Measurements from ENCODE around the gene CHCHD3.
"Not testable (repeated sequence)": the region's sequence is repeated elsewhere in the genome, so short reads cannot be mapped to it uniquely, and the experiment has no call there.

Gene CHCHD3

DNA sequence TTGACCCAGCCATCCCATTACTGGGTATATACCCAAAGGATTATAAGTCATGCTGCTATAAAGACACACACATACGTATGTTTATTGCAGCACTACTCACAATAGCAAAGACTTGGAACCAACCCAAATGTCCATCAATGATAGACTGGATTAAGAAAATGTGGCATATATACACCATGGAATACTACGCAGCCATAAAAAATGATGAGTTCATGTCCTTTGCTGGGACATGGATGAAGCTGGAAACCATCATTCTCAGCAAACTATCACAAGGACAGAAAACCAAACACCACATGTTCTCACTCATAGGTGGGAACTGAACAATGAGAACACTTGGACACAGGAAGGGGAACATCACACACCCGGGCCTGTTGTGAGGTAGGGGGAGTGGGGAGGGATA is 179.6 kb downstream of the CHCHD3 start:
- not testable (repeated sequence) for DNase-seq (ENCODE audit: low read depth in 2 of 2)

DNA sequence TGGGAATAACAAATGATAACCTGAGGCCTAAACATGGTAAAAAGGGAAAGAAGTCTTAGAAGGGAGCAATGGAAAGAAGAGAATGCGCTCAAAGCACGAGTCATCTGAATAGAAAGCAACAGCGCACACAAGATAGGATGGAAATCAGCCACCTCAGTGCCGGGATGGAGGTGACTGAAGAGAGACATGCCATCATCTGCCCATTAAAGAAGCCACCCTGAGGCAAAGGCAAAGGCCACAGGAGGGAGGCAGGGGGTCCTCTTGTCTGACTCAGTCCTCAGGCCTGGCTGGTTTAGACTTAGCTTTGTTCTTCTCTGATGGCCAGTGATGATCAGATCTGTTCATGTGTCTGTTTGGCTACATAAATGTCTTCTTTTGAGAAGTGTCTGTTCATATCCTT is 180.6 kb downstream of the CHCHD3 start:
- no peak for DNase-seq (ENCODE audit: low read depth in 2 of 2)

DNA sequence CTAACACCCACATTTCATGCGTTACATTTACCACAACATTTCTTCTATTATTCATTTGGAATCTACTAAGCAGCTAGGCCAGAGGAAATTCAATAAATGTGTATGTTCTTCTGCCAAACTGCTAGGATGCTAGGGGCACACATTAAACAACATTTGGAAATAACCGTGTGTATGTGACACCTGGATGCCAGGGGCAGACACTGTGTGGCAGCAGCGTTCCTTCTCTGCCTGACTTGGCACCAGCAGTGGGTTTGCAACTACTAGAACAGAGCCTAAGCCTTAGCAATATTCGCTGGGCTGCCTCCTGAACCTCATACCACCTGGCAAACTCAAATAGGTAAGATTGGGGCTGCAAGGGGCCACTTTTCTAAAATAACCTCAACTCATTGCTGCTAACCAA is 182.1 kb downstream of the CHCHD3 start:
- no peak for DNase-seq (ENCODE audit: low read depth in 2 of 2)

DNA sequence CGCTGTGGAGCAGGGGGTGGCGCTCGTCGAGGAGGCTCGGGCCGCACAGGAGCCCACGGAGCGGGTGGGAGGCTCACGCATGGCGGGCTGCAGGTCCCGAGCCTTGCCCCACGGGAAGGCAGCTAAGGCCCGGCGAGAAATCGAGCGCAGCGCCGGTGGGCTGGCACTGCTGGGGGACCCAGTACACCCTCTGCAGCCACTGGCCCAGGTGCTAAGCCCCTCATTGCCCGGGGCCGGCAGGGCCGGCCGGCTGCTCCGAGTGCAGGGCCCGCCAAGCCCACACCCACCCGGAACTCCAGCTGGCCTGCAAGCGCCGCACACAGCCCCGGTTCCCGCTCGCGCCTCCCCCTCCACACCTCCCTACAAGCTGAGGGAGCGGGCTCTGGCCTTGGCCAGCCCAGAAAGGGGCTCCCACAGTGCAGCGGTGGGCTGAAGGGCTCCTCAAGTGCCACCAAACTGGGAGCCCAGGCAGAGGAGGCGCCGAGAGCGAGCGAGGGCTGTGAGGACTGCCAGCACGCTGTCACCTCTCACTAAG is 183.2 kb downstream of the CHCHD3 start:
- DNase-seq (ENCODE audit: low read depth in 2 of 2) = not testable (repeated sequence)

DNA sequence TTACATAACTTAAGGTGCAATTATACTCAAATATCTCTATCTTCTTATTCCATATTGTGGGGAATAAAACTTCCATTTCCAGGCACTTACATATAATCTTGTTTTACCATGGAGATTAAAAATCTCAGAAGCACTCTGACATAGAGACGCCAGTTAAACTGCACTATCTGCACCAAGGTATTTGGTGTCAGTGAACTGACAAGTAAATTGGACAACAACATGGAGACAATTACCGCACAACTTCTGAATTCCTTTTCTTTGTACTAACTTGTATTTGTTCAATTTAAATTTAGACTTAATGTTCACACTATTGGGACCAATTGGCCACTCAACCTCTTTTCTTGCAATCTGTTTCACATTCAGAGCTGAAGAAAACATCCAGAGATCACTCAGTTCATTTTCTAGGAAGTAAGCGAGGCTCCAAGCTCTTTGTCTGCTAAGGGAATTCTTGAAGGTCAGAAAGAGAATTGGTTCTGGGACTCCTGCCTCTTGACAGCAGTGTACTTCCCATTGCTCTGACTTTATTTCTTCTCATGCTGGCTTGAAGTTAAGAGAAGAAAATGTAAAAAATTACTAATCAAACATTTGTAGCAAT is 184.7 kb downstream of the CHCHD3 start:
- no peak for DNase-seq (ENCODE audit: low read depth in 2 of 2)

DNA sequence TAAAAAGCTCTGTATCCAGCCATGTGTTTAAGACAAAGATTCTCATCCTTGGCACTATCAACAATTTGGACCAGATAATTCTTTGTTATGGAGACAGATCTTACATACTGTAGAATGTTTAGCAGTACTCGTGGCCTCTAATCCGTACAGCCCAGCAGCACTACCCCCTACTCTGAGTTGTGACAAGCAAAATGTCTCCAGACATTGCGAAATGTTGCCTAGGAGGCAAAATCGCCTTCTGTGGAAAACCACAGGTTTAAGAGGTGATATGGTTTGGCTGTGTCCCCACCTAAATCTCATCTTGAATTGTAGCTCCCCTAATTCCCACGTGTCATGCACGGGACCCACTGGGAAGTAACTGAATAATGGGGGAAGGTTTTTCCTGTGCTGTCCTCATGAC is 186.7 kb downstream of the CHCHD3 start:
- DNase-seq (ENCODE audit: low read depth in 2 of 2) = no peak

GRCh38 chr7:132893560-132893959 is 188.3 kb downstream of the CHCHD3 start:
- DNase-seq (ENCODE audit: low read depth in 2 of 2) = no peak

DNA sequence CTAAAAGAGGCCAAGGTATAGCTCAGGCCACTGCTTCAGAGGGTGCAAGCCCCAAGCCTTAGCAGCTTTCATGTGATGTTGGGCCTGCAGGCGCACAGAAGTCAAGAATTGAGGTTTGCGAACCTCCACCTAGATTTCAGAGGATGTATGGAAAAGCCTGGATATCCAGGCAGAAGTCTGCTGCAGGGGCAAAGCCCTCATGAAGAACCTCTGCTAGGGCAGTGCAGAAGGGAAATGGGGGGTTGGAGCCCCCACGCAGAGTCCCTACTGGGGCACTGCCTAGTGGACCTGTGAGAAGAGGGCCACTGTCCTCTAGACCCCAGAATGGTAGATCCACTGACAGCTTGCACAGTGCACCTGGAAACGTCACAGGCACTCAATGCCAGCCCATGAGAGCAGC is 189.1 kb downstream of the CHCHD3 start:
- DNase-seq (ENCODE audit: low read depth in 2 of 2) = not testable (repeated sequence)

DNA sequence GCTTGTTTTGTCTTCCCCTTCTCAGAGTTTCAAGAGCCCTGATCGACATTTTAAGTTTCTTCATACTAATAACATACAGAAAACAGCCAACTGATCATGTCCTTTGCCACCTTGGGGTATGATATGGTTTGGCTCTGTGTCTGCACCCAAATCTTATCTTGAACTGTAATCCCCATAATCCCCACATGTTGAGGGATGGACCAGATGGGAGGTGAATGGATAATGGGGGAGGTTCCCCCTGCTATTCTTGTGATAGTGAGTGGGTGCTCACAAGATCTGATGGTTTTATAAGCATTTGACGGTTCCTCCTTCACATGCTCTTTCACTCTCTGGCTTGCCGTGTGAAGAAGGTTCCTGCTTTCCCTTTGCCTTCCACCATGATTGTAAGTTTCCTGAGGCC is 190.3 kb downstream of the CHCHD3 start:
- DNase-seq (ENCODE audit: low read depth in 2 of 2) = no peak

DNA sequence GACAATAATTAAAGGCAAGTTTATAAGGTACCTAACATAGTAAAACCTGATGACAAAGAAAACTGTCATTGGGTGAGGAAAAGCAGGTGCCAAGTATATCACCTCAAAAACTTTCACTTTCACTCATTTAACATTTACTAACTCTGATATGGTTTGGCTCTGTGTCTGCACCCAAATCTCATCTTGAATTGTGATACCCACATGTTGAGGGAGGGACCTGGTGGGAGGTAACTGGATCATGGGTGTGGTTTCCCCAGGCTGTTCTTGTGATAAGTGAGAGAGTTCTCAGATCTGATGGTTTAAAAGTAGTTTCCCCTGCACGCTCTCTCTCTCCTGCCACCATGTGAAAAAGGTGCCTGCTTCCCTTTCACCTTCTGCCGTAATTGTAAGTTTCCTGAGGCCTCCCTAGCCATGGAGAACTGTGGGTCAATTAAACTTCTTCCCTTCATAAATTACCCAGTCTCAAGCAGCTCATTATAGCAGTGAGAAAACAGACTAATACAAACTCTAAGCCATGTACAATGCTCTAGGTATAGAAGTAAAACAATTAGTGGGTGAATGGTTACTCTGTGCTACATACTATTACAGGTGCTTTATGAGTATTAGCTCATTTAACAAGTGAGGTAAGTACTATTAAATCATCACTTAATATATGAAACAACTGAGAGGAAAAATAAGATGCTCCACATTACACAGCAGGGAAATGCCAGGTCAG is 199.0 kb downstream of the CHCHD3 start:
- DNase-seq (ENCODE audit: low read depth in 2 of 2) = no peak

GRCh38 chr7:132881317-132881716 is 200.6 kb downstream of the CHCHD3 start:
- no peak for DNase-seq (ENCODE audit: low read depth in 2 of 2)

GRCh38 chr7:132879579-132879978 is 202.3 kb downstream of the CHCHD3 start:
- no peak for DNase-seq (ENCODE audit: low read depth in 2 of 2)

- DNase-seq (ENCODE audit: low read depth in 2 of 2) = no peak
Observed at GRCh38 chr7:132878204-132878919, 203.5 kb downstream of the CHCHD3 start.

DNA sequence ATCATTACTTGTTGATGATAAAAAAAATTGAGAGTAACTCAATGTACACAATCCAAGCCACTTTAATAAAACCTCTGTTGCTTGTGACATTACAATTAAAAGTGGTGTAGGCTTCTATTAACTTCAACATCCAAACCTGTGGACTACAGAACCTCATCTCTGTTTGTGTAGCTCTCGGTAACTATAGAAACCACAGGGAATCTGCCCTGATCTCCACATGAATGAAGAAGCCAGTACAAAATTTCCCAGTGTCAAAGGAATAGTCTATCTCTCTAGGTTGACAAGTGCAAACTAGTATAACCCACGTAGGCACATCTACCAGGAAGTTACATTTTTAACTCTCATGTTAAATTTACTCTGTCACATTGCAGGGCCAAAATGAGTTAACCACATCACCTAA is 204.3 kb downstream of the CHCHD3 start:
- DNase-seq (ENCODE audit: low read depth in 2 of 2) = no peak

DNA sequence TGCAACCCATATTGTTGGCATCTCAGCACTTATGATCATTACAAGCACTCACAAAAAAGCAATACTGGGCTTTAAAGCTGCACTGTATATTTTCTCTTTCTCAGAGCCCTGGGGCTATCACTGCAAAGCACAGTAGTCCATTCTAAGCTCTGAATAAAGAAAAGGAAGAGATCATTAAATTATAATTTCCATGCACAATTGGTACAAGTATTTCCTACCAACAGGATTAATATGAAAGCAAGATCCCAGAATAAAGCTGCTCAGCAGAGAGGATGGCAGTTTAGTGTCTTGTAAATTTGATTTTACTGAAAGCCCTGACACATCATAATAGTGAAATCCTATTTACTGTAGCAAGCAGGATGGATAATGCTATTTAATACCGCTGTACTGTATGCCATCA is 205.3 kb downstream of the CHCHD3 start:
- no peak for DNase-seq (ENCODE audit: low read depth in 2 of 2)

- no peak for DNase-seq (ENCODE audit: low read depth in 2 of 2)
Observed at GRCh38 chr7:132872034-132872433, 209.9 kb downstream of the CHCHD3 start.

GRCh38 chr7:132871419-132871818 is 210.5 kb downstream of the CHCHD3 start:
- DNase-seq (ENCODE audit: low read depth in 2 of 2) = no peak

DNA sequence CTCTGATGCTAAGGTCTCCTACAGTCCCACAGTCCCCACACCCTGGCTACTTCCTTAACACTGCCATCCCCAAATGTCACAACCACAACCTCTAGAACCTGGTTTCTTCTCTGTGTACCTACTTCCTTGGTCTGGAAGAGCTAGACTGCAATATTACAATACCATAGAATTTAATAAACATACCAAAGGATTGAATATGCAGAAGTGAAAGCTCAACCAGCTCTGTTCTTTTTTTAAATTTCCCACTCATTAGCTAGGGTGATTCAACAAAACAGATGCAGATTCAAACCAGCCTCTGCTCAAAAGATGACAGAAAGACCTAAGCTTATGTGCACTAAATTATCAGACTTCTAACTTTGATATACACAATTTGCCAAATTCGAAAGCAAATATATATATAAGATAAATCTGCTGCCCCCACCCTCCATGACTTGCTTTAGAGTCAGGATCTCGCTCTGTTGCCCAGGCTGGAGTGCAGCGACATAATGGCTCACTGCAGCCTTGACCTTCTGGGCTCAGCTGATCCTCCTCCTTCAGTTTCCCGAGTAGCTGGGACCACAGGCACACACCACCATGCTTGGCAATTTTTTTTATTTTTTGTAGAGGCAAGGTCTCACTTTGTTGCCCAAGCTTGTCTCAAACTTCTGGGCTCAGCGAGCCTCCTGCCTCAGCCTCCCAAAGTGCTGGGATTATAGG is 212.6 kb downstream of the CHCHD3 start:
- no peak for DNase-seq (ENCODE audit: low read depth in 2 of 2)

DNA sequence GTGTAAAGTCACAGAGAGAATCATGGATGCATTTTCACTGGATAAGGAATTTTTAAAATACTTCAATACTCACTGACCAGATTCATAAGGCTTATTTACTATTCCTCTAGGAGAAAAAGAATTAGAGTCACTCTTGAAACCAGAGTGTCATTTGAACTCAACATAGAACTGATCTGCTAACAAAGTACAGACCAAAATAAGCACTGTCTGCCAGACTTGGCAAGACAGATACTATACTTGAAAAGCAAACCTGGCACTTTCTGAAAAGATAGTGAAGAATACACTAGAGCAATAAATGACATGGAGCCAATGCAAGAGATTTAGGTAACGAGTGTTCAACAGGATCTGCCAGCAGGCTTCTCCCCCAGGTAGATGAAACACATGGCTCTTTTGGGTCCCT is 215.3 kb downstream of the CHCHD3 start:
- no peak for DNase-seq (ENCODE audit: low read depth in 2 of 2)

DNA sequence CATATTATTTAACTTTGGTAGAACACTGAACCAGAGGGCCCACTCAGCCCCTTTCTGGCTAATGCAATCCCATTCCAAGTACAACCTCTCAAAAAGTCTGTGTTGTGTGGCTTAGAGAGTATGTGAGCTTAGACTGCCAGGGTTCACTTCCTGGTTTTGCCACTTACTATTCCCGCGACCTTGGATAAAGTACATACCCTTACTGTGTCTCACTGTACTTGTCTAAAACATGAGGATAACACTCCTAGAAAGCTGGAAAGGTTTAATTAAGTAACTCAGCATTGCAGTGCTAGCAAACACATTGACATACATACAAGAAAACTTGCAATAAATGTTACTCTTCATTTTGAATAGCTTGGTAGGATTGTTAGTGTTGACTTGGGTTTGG is 215.8 kb downstream of the CHCHD3 start:
- DNase-seq (ENCODE audit: low read depth in 2 of 2) = no peak

DNA sequence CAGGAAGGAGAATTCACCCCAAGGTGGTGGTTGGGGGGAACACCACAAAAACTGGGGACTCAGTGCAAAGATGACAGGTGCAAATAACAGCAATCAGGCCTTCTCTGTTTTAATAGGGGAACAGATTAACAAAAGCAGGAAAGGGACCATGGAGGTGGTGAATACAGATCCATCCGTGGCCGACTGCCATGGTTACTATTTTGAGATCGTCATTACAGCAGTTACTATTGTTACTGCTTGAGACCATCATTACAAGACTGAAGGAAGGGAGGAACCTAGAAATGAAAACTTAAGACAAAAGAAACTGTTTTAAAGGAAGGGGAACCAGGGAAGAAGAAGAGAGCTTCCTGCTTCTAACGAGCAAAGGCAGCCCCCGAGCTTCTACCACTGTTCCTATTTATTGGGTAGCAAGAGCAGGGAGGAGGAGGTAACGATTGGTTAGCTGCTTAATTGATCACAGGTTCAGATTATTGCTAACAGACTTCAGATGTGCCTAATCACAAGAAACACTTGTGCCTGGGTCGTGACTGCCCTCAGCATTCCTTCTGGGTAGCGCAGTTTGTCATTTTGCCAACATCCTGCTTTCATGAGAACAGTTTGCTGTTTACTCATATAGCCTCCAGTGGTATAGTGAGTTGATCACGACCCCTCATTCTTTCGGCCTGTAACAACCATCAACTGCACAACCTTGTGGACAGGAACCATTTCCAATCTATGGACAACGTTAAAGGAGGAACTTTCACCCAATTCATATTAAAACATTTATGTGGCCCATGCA is 216.3 kb downstream of the CHCHD3 start:
- no peak for DNase-seq (ENCODE audit: low read depth in 2 of 2)
